ENCODE data around the gene MTSS2. TPM values are rescaled to one million over a fixed set of nuclear protein-coding genes. Genes with fewer than 3 reads are reported as not detected.
"Not testable (repeated sequence)": the region's sequence is repeated elsewhere in the genome, so short reads cannot be mapped to it uniquely, and the experiment has no call there.

Gene MTSS2
- total RNA-seq, 1 donor from 2014 or later, result 60.8 TPM

DNA sequence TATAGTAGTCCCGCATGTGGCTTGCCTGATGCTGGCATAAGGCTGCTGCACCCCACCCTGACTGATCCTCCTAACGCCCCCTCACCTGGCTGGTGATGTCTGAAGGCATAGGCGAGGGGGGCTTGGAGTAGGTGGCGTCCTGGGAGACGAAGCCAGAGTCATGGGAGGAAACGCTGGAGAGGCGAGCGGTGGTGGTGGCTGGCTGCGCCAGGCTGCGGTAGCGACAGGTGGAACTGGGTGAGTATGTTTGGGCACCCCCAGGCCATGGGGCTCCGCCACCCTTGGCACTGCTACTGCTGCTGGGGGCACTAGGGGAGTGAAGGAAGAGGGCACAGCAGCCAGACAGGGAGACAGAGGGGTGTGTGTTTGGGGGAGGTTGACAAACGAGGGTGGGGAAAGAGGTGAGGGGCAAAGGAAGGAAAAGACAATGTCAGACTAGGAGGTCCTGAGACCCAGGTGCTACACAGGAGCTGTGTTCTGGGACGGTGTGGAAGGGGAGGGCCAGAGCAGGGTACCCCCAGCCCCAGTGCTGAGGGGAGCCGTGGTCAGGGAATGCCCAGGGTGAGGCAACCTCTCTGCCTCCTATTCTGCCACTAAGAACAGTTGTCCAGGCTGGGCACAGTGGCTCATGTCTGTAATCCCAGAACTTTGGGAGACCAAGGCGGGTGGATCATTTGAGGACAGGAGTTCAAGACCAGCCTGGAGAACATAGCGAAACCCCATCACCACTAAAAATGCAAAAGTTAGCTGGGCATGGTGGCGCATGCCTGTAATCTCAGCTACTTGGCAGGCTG, 11.4 kb downstream of the MTSS2 start:
- ATAC-seq (no peak), DNase-seq (no peak)
- intact Hi-C loops (cut with DNase I), result no loop called here
- TF ChIP-seq, protein P1, sequence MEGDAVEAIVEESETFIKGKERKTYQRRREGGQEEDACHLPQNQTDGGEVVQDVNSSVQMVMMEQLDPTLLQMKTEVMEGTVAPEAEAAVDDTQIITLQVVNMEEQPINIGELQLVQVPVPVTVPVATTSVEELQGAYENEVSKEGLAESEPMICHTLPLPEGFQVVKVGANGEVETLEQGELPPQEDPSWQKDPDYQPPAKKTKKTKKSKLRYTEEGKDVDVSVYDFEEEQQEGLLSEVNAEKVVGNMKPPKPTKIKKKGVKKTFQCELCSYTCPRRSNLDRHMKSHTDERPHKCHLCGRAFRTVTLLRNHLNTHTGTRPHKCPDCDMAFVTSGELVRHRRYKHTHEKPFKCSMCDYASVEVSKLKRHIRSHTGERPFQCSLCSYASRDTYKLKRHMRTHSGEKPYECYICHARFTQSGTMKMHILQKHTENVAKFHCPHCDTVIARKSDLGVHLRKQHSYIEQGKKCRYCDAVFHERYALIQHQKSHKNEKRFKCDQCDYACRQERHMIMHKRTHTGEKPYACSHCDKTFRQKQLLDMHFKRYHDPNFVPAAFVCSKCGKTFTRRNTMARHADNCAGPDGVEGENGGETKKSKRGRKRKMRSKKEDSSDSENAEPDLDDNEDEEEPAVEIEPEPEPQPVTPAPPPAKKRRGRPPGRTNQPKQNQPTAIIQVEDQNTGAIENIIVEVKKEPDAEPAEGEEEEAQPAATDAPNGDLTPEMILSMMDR (IDR thresholded peaks at IDR 0.05), result no peak
- Histone ChIP-seq H3K36me3 (peaks cover 99% of the 10 kb centered on the region), H3K27me3 (ENCODE audit: low read depth) (no peaks in the 10 kb centered on the region), H3K27ac (no peak overlapping the region), H3K9me3 (no peaks in the 10 kb centered on the region), H3K4me3 (no peak overlapping the region), H3K4me1 (no peaks in the 10 kb centered on the region)

DNA sequence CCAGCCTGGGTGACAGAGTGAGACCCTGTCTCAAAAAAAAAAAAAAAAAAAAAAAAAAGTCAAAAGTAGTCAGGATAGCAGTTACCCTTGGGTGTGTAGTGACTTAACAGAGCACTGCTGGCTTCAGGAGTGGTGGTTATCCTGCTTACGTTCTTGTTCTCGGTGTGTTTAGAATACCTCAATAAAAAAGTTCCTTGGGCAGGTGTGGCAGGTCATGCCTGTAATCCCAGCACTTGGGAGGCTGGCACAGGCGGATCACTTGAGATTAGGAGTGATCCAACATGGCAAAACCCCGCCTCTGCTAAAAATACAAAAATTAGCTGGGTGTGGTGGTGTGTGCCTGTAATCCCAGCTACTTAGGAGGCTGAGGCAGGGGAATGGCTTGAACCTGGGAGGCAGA, 14.9 kb downstream of the MTSS2 start:
- ATAC-seq; H3K4me3 ChIP-seq; H3K27ac ChIP-seq; DNase-seq; H3K4me1 ChIP-seq; intact Hi-C loops (cut with DNase I); H3K9me3 ChIP-seq; H3K27me3 ChIP-seq (ENCODE audit: low read depth): not testable (repeated sequence)
- H3K36me3 ChIP-seq, result peaks cover 94% of the 10 kb centered on the region

DNA sequence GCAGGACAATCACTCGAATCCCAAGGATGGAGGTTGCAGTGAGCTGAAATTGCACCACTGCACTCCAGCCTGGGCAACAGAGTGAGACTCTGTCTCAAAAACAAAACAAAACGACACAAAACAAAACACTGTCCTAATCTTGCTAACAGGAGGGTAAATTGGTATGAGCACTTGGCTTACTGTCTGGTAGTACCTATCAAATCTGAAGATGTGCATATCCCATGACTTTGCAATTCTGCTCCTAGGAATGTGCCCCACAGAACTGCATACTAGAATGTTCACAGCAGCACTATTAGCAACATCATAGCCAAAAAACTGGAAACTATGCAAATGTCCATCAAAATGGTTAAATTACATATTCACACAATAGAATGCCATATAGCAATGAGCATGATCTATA, 15.7 kb downstream of the MTSS2 start:
- no peak overlapping the region for H3K27ac ChIP-seq
- DNase-seq, result no peak
- no peak overlapping the region for H3K4me3 ChIP-seq
- TF ChIP-seq, protein P1 (IDR thresholded peaks at IDR 0.05), result no peak
- intact Hi-C loops (cut with DNase I), result no loop called here
- H3K36me3 ChIP-seq, result peaks cover 94% of the 10 kb centered on the region
- H3K27me3 ChIP-seq (ENCODE audit: low read depth), result no peaks in the 10 kb centered on the region
- no peaks in the 10 kb centered on the region for H3K9me3 ChIP-seq
- ATAC-seq, result no peak
- no peaks in the 10 kb centered on the region for H3K4me1 ChIP-seq

DNA sequence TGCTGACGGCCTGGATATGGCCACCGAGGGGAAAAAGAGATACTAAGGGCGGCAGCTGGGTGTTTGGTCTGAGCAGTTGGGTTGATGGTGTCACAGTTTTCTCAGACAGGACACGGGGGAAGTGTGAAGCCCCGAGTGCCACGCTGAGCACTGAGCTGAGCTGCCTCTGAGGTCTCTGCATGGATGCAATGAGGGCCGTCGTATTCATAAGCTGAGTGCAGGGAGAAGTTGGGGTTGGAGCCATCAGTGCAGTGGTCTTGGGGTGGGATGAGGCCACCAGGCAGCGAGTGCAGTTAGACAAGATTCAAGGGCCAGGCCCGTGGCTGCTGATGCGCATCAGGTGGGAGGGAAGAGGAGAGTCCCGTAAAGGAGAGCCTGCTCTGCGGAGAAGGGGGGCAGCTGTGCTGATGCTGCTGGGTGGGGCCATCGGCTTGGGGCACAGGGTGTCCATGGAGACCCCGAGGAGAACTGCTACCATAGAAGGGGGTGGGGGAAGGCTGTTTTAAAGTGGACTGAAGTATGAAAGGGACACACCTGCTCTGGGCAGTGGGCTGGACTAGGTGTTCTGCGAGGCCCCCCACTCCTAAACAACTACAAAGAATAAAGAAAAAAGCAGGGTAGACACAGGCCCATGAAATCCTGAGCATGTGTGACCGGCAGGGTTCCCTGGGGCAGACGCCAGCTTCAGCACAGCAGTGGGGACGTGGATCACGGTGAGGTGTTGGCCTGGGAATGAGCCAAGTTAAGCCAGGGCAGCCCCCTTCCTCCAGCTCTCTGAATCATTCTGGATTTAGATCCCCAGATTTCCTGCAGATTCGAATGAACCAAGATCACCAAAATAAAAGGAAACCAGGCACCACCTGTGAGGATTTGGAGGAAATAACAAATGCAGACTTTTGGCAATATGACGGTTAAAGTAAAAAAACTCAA, 19.8 kb downstream of the MTSS2 start:
- H3K27ac ChIP-seq, result no peak overlapping the region
- intact Hi-C loops (cut with DNase I), result no loop called here
- no peaks in the 10 kb centered on the region for H3K4me1 ChIP-seq
- H3K36me3 ChIP-seq, result peaks cover 79% of the 10 kb centered on the region
- no peak for ATAC-seq
- no peak for DNase-seq
- TF ChIP-seq, protein P1 (IDR thresholded peaks at IDR 0.05), result no peak
- no peaks in the 10 kb centered on the region for H3K27me3 ChIP-seq (ENCODE audit: low read depth)
- no peaks in the 10 kb centered on the region for H3K9me3 ChIP-seq
- H3K4me3 ChIP-seq, result no peak overlapping the region

DNA sequence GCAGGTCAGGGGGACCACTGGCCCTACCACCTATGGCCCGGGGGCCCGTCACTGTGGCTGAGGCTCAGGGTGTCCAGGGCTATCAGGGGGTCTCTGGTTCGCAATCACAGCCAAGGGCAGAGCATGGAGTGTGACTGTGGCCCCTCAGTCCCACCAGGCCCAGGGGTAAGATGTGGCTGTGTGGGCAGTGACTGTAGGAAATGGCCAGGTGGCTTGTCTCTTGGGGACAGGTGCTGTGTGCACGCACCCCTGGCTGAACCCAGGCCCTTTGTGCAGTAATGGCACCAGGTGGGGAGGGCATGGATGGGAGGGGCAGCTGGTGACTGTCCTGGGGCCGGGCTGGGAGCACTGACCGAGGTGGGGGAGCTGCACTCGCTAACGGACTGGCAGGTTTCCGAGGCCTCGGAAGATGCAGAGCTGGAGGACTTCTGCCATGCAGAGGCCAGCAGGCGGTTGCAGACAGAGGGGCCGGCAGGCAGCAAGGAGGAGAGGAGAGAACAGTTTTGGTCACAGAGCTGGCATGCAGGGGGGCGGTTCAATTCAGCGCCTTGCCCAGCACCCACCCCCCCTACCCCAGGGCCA, 20.6 kb downstream of the MTSS2 start:
- DNase-seq, result no peak
- Histone ChIP-seq H3K4me1 (no peaks in the 10 kb centered on the region), H3K27ac (no peak overlapping the region), H3K27me3 (ENCODE audit: low read depth) (no peaks in the 10 kb centered on the region), H3K36me3 (peaks cover 70% of the 10 kb centered on the region), H3K9me3 (no peaks in the 10 kb centered on the region), H3K4me3 (no peak overlapping the region)
- intact Hi-C loops (cut with DNase I), result no loop called here
- no peak for ATAC-seq
- TF ChIP-seq, protein P1 (IDR thresholded peaks at IDR 0.05), result no peak
